CD1c-positive myeloid dendritic cell (primary cell): ENCODE measurements around the gene AAMP.
"Not testable (repeated sequence)": the region's sequence is repeated elsewhere in the genome, so short reads cannot be mapped to it uniquely, and the experiment has no call there.

Experiments used
- DNase-seq: peaks from one replicate; pipeline ENCODE4 v3.0.0-alpha.2; 2016; ENCODE audit errors: extremely low spot score

The AAMP gene

DNA sequence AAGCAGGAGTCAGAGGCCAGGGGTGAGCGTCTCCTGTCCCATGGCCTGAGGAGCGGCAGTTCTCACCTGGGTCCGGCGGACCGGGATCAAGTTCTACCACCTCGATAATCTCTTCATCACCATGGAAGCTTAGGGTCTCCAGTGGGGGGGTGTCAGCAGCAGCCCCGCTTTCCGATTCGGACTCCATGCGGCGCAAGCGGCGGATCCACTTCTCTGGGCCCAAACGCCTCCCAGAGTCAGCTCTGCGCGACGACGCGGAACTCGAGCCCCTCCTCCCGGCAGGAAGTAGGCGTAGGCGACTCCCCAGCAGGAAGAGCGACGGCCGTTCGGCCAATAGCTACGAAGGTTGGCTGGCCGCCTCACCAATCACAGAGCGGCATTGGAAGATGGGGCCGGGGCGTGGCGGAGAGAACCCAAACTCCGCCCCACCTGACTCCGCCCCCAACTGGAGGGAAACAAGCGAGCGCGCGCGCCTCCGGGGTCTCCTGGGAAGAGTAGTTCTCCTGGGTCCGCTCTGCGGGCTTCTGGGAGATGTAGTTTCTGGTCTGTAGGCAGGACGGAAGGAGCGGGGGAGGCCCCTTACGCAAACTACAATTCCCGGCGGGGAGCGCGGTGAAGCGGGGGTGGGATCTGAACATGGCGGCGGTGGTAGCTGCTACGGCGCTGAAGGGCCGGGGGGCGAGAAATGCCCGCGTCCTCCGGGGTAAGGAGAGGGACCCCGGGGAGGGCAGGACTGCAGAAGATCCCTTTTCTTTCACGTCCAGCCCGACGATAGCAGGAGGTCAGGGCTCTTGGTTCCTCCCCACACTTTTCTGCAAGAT, at the start of gene AAMP, which contains the start of gene PNKD:
TSS of gene AAMP (minus strand) at position 238 of the 821 bp plus-strand sequence. CDS start at position 187, 51 bp downstream.
TSS of gene PNKD (plus strand) at position 620 of the 821 bp plus-strand sequence. CDS start at position 637, 17 bp downstream.
- DNase-seq = peak; percentile 100

GRCh38 chr2:218318241-218318640, 48.3 kb upstream of the AAMP start:
- no peak for DNase-seq

DNA sequence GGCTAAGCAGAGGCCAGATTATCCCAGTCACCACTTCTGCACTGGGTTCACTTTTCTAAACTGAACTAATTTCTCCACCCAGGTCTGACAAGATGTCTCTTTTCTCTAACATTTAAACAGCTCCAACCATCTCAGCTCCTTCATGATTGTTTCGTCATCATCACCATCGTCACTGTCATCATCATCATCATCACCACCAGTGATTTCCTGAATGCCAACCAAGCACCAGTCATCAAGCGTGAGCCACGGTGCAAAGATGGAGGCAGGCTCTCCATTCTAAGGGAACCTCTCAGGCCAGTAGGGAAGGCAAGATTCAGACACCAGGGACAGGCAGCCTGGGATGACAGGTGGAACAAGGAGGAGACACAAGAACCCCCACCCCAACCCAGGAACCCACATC, 47.9 kb upstream of the AAMP start:
- no peak for DNase-seq

DNA sequence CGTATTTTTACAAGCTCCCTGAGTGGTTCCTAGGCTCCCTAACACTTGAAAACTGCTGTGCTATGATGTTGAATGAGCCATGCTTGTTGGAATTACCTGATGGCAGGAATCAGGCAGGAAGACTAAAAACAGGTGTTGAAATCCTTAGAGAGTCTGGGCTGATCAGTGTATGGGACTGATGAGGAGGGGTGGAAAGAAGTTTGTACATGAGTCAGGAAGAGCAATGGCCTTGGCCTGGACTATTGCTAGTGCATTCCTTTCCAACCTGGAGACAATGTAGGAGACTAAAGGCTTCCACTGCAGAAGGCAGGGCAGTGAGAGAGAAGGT, 47.3 kb upstream of the AAMP start:
- DNase-seq = no peak

DNA sequence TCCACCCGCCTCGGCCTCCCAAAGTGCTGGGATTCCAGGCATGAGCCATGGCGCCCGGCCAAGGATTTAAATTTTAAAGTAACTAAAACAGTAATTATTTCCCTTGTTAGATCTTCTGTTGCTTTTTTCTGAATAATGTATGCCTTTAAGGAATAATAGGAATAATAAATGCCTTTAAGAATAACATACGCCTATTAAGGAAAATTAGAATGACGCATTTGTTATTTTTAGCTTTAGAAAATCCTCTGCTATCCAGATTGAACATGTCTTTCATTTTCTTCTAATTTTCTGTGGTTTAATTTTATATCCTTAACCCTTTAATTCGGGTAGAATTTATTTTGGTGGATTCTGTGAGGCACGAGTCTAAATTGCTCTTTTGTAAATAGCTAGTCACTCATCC, 45.5 kb upstream of the AAMP start:
- no peak for DNase-seq

DNA sequence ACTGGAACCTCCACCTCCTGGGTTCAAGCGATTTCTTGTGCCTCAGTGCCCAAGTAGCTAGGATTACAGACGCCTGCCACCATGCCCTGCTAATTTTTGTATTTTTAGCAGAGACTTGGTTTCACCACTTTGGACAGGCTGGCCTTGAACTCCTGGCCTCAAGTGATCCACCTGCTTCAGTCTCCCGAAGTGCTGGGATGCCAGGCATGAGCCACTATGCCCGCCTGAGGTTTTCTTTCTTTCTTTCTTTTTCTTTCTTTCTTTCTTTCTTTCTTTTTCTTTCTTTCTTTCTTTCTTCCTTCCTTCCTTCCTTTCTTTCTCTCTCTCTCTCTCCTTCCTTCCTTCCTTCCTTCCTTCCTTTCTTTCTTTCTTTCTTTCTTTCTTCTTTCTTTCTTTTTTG, 44.8 kb upstream of the AAMP start:
- DNase-seq = not testable (repeated sequence)

GRCh38 chr2:218313356-218313755, 43.4 kb upstream of the AAMP start:
- no peak for DNase-seq

DNA sequence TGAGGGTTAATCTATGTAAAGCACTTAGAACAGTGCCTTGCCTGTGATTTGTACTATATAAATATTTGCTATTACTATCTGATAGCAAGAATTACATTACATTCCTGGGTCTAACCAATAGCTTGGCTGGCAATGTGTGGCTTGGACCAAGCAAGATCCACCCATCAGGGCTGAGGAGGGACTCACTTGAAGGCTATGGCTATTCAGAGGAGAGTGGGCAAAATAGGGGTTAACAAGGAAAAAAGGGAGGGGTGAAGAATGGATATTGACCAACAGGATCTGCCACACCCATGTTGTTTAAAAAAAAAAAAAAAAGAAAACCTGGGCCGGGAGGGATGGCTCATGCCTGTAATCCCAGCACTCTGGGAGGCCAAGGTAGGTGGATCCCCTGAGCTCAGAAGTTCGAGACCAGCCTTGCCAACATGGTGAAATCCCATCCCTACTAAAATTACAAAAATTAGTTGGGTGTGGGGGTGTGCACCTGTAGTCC, 42.4 kb upstream of the AAMP start:
- no peak for DNase-seq

- DNase-seq = not testable (repeated sequence)
Measured at GRCh38 chr2:218311541-218312266, 41.8 kb upstream of the AAMP start.

- DNase-seq = no peak
Measured at GRCh38 chr2:218310853-218311540, 41.1 kb upstream of the AAMP start.

DNA sequence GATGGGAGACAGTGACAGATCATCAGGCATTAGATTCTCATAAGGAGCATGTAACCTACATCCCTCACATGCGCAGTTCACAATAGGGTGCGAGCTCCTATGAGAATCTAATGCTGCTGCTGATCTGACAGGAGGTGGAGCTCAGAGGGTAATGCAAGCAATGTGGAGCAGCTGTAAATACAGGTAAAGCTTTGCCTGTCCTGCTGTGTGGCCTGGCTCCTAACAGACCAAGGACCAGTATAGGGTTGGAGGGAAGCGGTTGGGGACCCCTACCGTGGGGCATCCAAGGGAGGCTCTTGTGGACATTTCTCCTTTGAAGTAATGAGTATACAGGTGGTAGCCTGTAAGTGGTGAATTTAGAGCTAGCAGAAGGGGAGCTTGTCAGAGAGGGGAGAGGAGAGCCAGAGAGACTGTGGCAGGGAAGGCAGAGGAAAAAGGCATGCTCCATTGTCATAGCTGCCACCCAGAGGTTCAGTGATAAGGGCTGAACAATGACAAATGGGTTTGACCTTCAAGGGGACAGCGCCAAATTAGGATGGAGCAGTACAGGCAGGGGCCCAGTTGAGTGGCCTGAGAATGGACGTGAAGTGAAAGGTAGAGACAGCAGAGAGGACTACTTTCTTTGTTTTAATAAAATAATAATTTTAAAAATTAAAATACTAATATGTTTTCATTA, 37.6 kb upstream of the AAMP start:
- no peak for DNase-seq

DNA sequence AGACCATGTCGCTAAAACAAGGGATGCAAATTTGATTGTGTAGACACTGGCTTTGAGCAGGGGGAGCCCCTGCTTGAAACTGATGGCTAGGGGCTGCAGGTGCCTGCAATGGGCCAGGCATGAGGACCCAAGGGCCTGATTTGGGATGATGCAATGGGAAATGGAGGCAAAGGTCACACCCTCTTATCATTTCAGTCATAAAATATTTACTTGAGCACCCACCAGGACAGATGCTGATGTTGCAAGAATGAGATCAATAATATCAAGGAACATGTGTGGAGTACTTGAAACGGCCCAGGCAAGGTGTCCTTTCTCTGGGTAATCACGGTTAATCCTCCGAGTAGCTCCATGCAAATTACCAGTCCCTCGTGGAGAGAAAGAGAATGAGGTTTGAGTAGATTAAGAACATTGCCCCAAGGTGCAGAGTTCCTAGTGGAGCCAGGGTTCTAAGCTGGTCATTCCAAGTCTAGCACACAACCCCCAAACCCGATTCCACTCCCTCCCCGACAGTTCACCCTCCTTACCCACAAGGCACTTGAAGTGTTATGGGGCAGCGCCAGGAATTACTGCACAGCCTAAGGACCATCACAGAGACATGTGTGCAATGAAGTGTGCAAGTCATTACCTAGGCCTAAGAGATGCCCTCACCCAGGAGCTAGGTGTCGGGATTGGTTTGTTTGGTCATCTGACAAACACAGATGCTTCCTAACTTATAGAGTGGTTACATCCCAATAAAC, 36.4 kb upstream of the AAMP start:
- DNase-seq = no peak

GRCh38 chr2:218305383-218305782, 35.4 kb upstream of the AAMP start:
- no peak for DNase-seq

GRCh38 chr2:218301176-218301819, 31.4 kb upstream of the AAMP start:
- peak; percentile 93 for DNase-seq

DNA sequence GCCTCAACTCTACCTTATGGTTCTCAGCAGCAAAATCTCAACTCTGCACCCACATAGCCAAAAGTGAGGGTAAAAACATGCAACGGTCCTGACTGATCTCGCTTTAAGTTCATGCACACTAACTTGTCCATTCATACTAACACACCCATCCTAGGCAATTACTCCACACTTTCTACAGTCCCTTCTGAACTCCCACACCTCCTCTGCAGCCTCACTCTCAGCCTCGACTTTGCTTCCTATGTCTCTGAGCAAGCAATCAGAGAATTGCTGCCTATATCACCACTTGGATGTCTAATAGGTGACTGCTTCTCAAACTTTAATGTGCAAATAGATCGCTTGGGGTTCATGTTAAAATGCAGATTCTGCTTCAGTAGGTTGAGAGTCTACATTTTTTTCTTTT, 30.2 kb upstream of the AAMP start:
- DNase-seq = no peak

DNA sequence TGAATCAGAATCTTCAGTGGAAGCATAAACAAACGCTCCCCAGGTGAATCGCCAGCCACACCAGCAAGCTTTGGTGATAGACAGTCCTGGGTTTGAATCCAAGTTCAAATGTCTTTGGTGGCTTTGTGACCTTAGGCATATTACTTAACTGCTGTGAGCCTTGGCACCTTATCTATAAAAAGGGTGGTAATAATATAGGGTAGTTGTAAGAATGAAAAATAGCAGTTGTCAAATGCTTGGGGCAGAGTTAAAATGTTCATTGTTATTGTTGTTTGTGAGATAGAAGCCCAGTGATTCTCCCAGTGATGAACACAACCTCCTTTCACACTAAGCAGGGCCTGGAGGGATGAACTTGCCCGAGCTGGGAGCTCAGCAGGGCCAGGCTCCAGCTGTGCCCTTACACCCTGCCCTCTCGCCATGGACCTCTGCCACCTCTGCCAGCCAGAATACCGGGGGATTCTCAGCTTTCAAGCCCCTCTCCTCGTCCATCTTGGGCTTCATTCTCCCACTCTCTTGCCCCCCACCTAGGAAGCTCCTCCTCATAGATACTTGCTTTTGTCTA, 28.5 kb upstream of the AAMP start:
- DNase-seq = no peak

DNA sequence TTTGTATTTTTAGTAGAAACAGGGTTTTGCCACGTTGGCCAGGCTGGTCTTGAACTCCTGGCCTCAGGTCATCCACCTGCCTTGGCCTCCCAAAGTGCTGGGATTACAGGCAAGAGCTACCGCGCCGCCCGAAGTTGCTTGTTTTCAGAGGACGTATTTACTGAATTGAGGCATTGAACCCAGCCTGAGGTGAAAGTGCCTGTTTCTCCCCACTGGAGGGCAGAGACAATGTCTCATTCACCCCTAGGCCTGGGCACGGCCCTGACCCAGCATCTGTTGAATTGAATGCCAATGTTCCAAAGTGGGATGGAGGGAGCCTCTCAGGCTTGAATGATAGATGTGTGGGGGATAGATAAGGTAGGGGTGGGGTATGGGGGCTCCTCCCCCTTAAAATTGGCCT, 26.9 kb upstream of the AAMP start:
- DNase-seq = no peak

- DNase-seq = no peak
Measured at GRCh38 chr2:218296200-218296599, 26.3 kb upstream of the AAMP start.

- DNase-seq = no peak
Measured at GRCh38 chr2:218295029-218295428, 25.1 kb upstream of the AAMP start.

DNA sequence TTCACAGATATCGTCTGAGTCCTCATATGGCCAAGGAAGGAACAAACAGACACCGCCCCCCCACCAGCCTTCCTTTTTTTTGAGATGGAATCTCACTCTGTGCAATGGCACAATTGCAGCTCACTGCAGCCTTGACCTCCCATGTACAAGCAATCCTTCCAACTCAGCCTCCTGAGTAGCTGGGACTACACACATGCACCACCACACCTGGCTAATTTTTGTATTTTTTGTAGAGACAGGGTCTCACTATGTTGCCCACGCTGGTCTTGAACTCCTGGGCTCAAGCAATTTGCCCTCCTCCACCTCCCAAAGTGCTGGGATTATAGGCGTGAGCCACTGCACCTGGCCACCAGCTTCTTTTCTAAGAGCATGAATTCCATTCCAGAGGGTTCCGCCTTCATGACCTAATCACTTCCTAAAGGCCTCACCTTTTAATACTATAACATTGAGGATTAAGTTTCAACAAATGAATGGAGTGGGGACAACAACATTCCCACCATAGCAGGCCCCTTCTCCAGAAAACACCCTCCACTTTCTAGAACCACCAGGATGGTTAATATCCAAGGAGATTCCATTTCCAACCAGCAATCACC, 24.6 kb upstream of the AAMP start:
- peak; percentile 39 for DNase-seq
